ENCODE data around the gene ADAP1. TPM values are rescaled to one million over a fixed set of nuclear protein-coding genes. Genes with fewer than 3 reads are reported as not detected.

The ADAP1 gene
- total and polyA plus RNA-seq, 2 of the 8 experiments (the other 6 are each of a cell fraction or from before 2014, with no cell fraction given) = 5.8 to 6.1 TPM

DNA sequence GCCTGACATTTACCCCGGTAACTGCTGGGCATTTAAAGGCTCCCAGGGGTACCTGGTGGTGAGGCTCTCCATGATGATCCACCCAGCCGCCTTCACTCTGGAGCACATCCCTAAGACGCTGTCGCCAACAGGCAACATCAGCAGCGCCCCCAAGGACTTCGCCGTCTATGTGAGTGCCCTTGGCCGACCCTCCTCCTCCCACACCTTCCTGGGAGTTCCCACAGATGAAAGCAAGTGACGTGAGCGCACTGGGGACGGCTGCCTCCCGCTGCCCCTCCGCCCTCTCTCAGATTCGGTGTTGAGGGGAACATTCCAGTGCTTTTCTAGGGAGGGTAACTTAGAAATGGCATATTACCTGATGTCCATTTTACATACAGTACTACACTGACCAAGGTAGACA is 85.1 kb downstream of the ADAP1 start:
- WGBS, 2 experiments (ENCODE audit: extremely low coverage in 1 of 2, insufficient coverage in 1 of 2, insufficient read length in 1 of 2, insufficient replicate concordance in 2 of 2, low coverage in 1 of 2, low lambda C conversion rate in 2 of 2, missing lambda C conversion rate in 1 of 2) = 94% methylated on average over 14 of the region's 14 CpGs; no CpG with 5 or more reads in 1 of the 2 experiments
- Histone ChIP-seq H3K79me1 (ENCODE audit: low read depth, low read length) (peaks cover 6% of the 10 kb centered on the region), H3K4me1 (replicated peaks in 1 of 4; ENCODE audit: control insufficient read depth in 3 of 4, insufficient read depth in 4 of 4, low read length in 3 of 4) (no peaks in the 10 kb centered on the region; a peak in 3 of 7 replicates), H3K14ac (ENCODE audit: insufficient read length) (no peak overlapping the region), H4K8ac (ENCODE audit: extremely low read depth, insufficient read depth, low read length) (no peak overlapping the region), H3K79me2 (ENCODE audit: control insufficient read depth in 1 of 2, insufficient read depth in 2 of 2, low read length in 2 of 2) (no peaks in the 10 kb centered on the region; a peak in 1 of 4 replicates), H3K56ac (replicated peaks; ENCODE audit: insufficient read length, low read depth, low read length) (no peak overlapping the region), H3K23me2 (ENCODE audit: low read depth, low read length) (no peaks in the 10 kb centered on the region), H2BK20ac (ENCODE audit: low read length) (no peak overlapping the region), H2AK5ac (ENCODE audit: low read depth, low read length) (no peak overlapping the region), H2BK12ac (ENCODE audit: low read depth, low read length) (no peak overlapping the region), H3K18ac (ENCODE audit: extremely low read depth, low read length) (no peak overlapping the region), H2AFZ (ENCODE audit: low read length) (no peak overlapping the region), H3K4me2 (ENCODE audit: insufficient read depth in 1 of 2, low read depth in 2 of 2, low read length in 2 of 2) (no peak overlapping the region), H3K9ac (replicated peaks in 1 of 4; ENCODE audit: extremely low read depth in 1 of 4, low read depth in 3 of 4, low read length in 3 of 4) (no peak overlapping the region), H3K23ac (ENCODE audit: insufficient read length) (no peak overlapping the region), H2BK15ac (ENCODE audit: low read length) (no peak overlapping the region), H3K4ac (replicated peaks; ENCODE audit: insufficient read length, low read depth, low read length) (no peak overlapping the region), H4K91ac (replicated peaks; ENCODE audit: insufficient read length, low read length) (no peak overlapping the region), H2BK5ac (ENCODE audit: low read depth, low read length) (no peak overlapping the region; the same call in 1 of the 2 replicates), H3K27me3 (replicated peaks in 1 of 4; ENCODE audit: control insufficient read depth in 3 of 4, extremely low read depth in 1 of 4, insufficient read depth in 3 of 4, low read length in 3 of 4) (no peaks in the 10 kb centered on the region), H3K4me3 (ENCODE audit: extremely low read depth in 1 of 4, insufficient read depth in 2 of 4, low read depth in 3 of 4, low read length in 4 of 4) (no peak overlapping the region), H3K27ac (ENCODE audit: low read depth, low read length) (no peak overlapping the region), H3K36me3 (ENCODE audit: control insufficient read depth in 2 of 4, insufficient read depth in 4 of 4, low read length in 3 of 4) (peaks cover 9 to 59% (median 43%) of the 10 kb centered on the region in 4 experiments; a peak in 7 of 8 replicates), H4K20me1 (replicated peaks in 1 of 2; ENCODE audit: control insufficient read depth in 1 of 2, insufficient read depth in 2 of 2, low read length in 2 of 2) (peaks cover 5 to 10% of the 10 kb centered on the region in 2 experiments), H3K9me3 (ENCODE audit: insufficient read depth in 2 of 2, low read depth in 1 of 2, low read length in 1 of 2) (no peaks in the 10 kb centered on the region), H2BK120ac (replicated peaks; ENCODE audit: low read depth, low read length) (no peak overlapping the region), H4K5ac (ENCODE audit: insufficient read length, low read depth, low read length) (no peak overlapping the region)
- FAIRE-seq (no peak), DNase-seq (ENCODE audit: low read depth in 1 of 2, low spot score in 2 of 2) (no peak)
- CTCF ChIA-PET (ENCODE audit: partially characterized antibody) = interaction anchor here (4.7 kb wide), 1 partner anchor 81 kb away, joined by 38 read pairs; no protein-coding TSS in a partner anchor
- TF ChIP-seq KDM1A (IDR thresholded peaks at IDR 0.05; ENCODE audit: borderline replicate concordance, low read length) = no peak
- TF ChIP-seq SRF (IDR thresholded peaks at IDR 0.05; ENCODE audit: low read depth, low read length) = no peak
- no peak for TF ChIP-seq SP4 (IDR thresholded peaks at IDR 0.05; ENCODE audit: low read length)
- POLR2A ChIA-PET (ENCODE audit: partially characterized antibody) = no interaction called here
